Panc1 (cell line): ENCODE data around the gene PARP4.
"Not testable (repeated sequence)": the region's sequence is repeated elsewhere in the genome, so short reads cannot be mapped to it uniquely, and the experiment has no call there.

Experiments used
- CTCF ChIP-seq: fragments of 450-650 bp; IDR thresholded peaks from 2 replicates; pipeline ENCODE4 v1.5.1; 2017; ENCODE audit warnings: mild to moderate bottlenecking
- POLR2AphosphoS5 ChIP-seq: IDR thresholded peaks from 2 replicates; pipeline ENCODE4 v1.6.1; 2012; ENCODE audit warnings: mild to moderate bottlenecking, low read depth, low read length, moderate library complexity
- REST ChIP-seq, 2 experiments: IDR thresholded peaks; 2 replicates each; pipeline ENCODE4 v1.6.1; 2011 to 2012; ENCODE audit warnings: low read depth in 2 of 2, control low read depth in 1 of 2, low read length in 1 of 2, mild to moderate bottlenecking in 1 of 2, moderate library complexity in 1 of 2; ENCODE audit not compliant: insufficient read depth in 1 of 2
- TCF7L2 ChIP-seq: IDR thresholded peaks from 2 replicates; pipeline ENCODE4 v1.6.1; 2011; ENCODE audit warnings: mild to moderate bottlenecking, low read depth, low read length, inconsistent platforms

GRCh38 chr13:24486017-24486657 lies 26.4 kb downstream of the PARP4 start:
- TF ChIP-seq CTCF; REST (IDR thresholded peaks at IDR 0.05; ENCODE audit: insufficient read depth in 1 of 2, low read depth in 2 of 2, low read length in 1 of 2); POLR2AphosphoS5; TCF7L2: not testable (repeated sequence)
